ENCODE results near the gene KYAT1.

DNA sequence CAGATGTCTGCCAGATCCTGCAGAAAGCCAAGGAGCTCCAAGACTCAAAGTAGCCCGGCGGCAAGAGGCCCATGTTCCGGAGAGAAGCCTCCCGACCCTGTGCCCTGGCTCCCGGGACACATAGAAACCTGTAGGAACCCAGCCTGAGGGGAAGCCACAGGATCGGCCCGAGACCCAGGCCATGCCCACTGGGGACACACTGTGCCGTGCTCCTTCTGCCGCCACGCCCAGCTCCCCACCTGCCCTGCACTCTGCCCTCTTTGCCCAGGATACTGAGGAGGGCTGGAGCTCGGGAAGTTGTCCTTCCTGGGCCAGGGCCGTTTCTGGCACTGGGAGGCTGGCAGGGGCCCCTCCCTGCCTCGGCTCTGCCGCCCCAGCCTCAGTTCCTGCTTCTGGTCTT lies 73.9 kb downstream of the KYAT1 start:
- no peak for TF ChIP-seq BCL11A (IDR thresholded peaks at IDR 0.05; ENCODE audit: low read depth in 2 of 2, low read length in 2 of 2)
- TF ChIP-seq, protein P1, sequence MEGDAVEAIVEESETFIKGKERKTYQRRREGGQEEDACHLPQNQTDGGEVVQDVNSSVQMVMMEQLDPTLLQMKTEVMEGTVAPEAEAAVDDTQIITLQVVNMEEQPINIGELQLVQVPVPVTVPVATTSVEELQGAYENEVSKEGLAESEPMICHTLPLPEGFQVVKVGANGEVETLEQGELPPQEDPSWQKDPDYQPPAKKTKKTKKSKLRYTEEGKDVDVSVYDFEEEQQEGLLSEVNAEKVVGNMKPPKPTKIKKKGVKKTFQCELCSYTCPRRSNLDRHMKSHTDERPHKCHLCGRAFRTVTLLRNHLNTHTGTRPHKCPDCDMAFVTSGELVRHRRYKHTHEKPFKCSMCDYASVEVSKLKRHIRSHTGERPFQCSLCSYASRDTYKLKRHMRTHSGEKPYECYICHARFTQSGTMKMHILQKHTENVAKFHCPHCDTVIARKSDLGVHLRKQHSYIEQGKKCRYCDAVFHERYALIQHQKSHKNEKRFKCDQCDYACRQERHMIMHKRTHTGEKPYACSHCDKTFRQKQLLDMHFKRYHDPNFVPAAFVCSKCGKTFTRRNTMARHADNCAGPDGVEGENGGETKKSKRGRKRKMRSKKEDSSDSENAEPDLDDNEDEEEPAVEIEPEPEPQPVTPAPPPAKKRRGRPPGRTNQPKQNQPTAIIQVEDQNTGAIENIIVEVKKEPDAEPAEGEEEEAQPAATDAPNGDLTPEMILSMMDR (IDR thresholded peaks at IDR 0.05; ENCODE audit: control extremely low read depth in 1 of 3, insufficient read depth in 1 of 3, low read depth in 1 of 3, low read length in 3 of 3) = no peak
- TF ChIP-seq SIN3A (conservative IDR thresholded peaks at IDR 0.05 in 1 of 2, IDR thresholded peaks at IDR 0.05 in 1 of 2; ENCODE audit: low read depth in 1 of 2, low read length in 2 of 2) = no peak
- TF ChIP-seq EP300 (IDR thresholded peaks at IDR 0.05; ENCODE audit: borderline replicate concordance in 1 of 2, low read depth in 2 of 2, low read length in 2 of 2) = no peak
- TF ChIP-seq FOSL1 (IDR thresholded peaks at IDR 0.05; ENCODE audit: insufficient read depth, low read depth, low read length) = no peak
- no peak for TF ChIP-seq POLR2A (IDR thresholded peaks at IDR 0.05; ENCODE audit: control extremely low read depth in 1 of 2, low read depth in 2 of 2, low read length in 2 of 2)
- TF ChIP-seq ATF3 (IDR thresholded peaks at IDR 0.05; ENCODE audit: insufficient read depth, low read depth, low read length) = no peak
- no peak for TF ChIP-seq POLR2AphosphoS5 (IDR thresholded peaks at IDR 0.05; ENCODE audit: low read depth, low read length)
- TF ChIP-seq, protein P2, sequence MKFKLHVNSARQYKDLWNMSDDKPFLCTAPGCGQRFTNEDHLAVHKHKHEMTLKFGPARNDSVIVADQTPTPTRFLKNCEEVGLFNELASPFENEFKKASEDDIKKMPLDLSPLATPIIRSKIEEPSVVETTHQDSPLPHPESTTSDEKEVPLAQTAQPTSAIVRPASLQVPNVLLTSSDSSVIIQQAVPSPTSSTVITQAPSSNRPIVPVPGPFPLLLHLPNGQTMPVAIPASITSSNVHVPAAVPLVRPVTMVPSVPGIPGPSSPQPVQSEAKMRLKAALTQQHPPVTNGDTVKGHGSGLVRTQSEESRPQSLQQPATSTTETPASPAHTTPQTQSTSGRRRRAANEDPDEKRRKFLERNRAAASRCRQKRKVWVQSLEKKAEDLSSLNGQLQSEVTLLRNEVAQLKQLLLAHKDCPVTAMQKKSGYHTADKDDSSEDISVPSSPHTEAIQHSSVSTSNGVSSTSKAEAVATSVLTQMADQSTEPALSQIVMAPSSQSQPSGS (IDR thresholded peaks at IDR 0.05; ENCODE audit: low read length) = no peak
- TF ChIP-seq EZH2 (IDR thresholded peaks at IDR 0.05; ENCODE audit: low read depth, low read length, severe bottlenecking) = no peak
- no peak for TF ChIP-seq YY1 (IDR thresholded peaks at IDR 0.05; ENCODE audit: low read depth, low read length)
- TF ChIP-seq JUND (IDR thresholded peaks at IDR 0.05; ENCODE audit: low read length) = no peak
- no peak for TF ChIP-seq RAD21 (IDR thresholded peaks at IDR 0.05 in 1 of 2, conservative IDR thresholded peaks at IDR 0.05 in 1 of 2; ENCODE audit: low read depth in 2 of 2, low read length in 2 of 2)
- no peak for TF ChIP-seq CBX5 (IDR thresholded peaks at IDR 0.05; ENCODE audit: low read depth, low read length)

Measured in H1 (cell line).